NCI-H460 (cell line): ENCODE results near the gene RASSF9. TPM values are rescaled to one million over a fixed set of nuclear protein-coding genes. Genes with fewer than 3 reads are reported as not detected.

Source experiments
- DNase-seq: peaks from one replicate; pipeline ENCODE4 v3.0.0-alpha.2; 2016; ENCODE audit warnings: low read depth; ENCODE audit errors: extremely low read depth
- polyA plus RNA-seq: library from polyadenylated mRNA; depleted of rRNA; stranded (reverse); fragments of >200 nt; gene quantifications from 2 replicates; pipeline ENCODE4 v1.2.3, GENCODE V29; 2014; cell fraction: nucleus; rRNA removed
- total RNA-seq: library from RNA; depleted of rRNA; stranded (reverse); fragments of >200 nt; shearing (Covaris generic); gene quantifications from 2 replicates; pipeline ENCODE4 v1.2.3, GENCODE V29; 2014; rRNA removed

The RASSF9 gene
- total RNA-seq: 0.07 and 0.14 TPM in 2 replicates
- polyA plus RNA-seq: 0.04 TPM in 1 of 2 replicates, not detected in the other

- no peak for DNase-seq
Observed at GRCh38 chr12:85836197-85837090, at the start of gene RASSF9. Gene RASSF9, minus strand, starts transcription at chr12:85836409. Its CDS starts 208 bp downstream, at chr12:85836201.

GRCh38 chr12:85883763-85884162, 47.6 kb upstream of the RASSF9 start:
- DNase-seq: no peak

- DNase-seq: no peak
Observed at GRCh38 chr12:85877459-85877858, 41.2 kb upstream of the RASSF9 start.

- DNase-seq: no peak
Observed at GRCh38 chr12:85874031-85874461, 37.8 kb upstream of the RASSF9 start, which contains the start of gene NTS. Gene NTS, plus strand, starts transcription at chr12:85874295. Its CDS starts 109 bp downstream, at chr12:85874404.

- DNase-seq: peak; percentile 62
Observed at GRCh38 chr12:85872497-85873091, 36.4 kb upstream of the RASSF9 start.

GRCh38 chr12:85866986-85867776, 31.0 kb upstream of the RASSF9 start:
- peak; percentile 45 for DNase-seq

GRCh38 chr12:85865890-85866289, 29.7 kb upstream of the RASSF9 start:
- DNase-seq: no peak

- no peak for DNase-seq
Observed at GRCh38 chr12:85856966-85857365, 20.8 kb upstream of the RASSF9 start.

- no peak for DNase-seq
Observed at GRCh38 chr12:85855305-85855704, 19.1 kb upstream of the RASSF9 start.

GRCh38 chr12:85849344-85849743, 13.1 kb upstream of the RASSF9 start:
- DNase-seq: no peak

- DNase-seq: no peak
Observed at GRCh38 chr12:85843606-85844310, 7.5 kb upstream of the RASSF9 start.

GRCh38 chr12:85835426-85836196, 598 bp downstream of the RASSF9 start:
- DNase-seq: no peak

GRCh38 chr12:85834378-85834777, 1.8 kb downstream of the RASSF9 start:
- peak; percentile 8 for DNase-seq

GRCh38 chr12:85833579-85833978, 2.6 kb downstream of the RASSF9 start:
- DNase-seq: no peak

GRCh38 chr12:85831327-85831990, 4.8 kb downstream of the RASSF9 start:
- no peak for DNase-seq

- DNase-seq: no peak
Observed at GRCh38 chr12:85829391-85829790, 6.8 kb downstream of the RASSF9 start.

GRCh38 chr12:85828576-85828975, 7.6 kb downstream of the RASSF9 start:
- DNase-seq: no peak

GRCh38 chr12:85825746-85826145, 10.5 kb downstream of the RASSF9 start:
- DNase-seq: no peak
